NCI-H2196 (cell line): ENCODE results near the gene METTL3.

ENCODE experiments used
- DNase-seq: peaks from one replicate; lab custom pipeline; 2025; ENCODE audit not compliant: unreplicated experiment; lab: John Stamatoyannopoulos, UW

METTL3 gene

GRCh38 chr14:21476925-21477681 lies 34.0 kb downstream of the METTL3 start, which contains the start of the genes RAB2B and TOX4:
Gene RAB2B, minus strand, starts transcription at chr14:21476959. Its CDS starts 87 bp downstream, at chr14:21476872.
Gene TOX4, plus strand, starts transcription at chr14:21477195. Its CDS starts 84 bp downstream, at chr14:21477279.
- DNase-seq, result peak; percentile 95

DNA sequence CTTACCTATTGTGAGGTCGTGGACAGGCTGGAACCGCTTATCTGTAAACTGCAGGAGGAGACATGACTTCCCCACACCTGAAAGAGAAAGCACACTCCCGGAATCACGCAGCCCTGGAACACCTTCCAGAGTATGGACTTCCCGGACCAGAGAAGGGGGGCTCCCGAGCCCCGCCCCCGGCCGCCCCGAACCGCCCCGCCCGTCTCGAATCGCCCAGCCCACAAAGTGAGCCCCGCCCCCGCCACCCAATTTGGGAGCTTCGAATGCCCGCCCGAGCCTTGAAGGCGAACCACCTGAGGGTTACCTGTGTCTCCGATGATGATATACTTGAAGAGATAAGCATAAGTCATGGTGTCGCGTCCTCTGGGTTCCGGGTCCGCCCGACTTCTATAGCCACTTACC lies 34.6 kb downstream of the METTL3 start:
- peak; percentile 88 for DNase-seq

DNA sequence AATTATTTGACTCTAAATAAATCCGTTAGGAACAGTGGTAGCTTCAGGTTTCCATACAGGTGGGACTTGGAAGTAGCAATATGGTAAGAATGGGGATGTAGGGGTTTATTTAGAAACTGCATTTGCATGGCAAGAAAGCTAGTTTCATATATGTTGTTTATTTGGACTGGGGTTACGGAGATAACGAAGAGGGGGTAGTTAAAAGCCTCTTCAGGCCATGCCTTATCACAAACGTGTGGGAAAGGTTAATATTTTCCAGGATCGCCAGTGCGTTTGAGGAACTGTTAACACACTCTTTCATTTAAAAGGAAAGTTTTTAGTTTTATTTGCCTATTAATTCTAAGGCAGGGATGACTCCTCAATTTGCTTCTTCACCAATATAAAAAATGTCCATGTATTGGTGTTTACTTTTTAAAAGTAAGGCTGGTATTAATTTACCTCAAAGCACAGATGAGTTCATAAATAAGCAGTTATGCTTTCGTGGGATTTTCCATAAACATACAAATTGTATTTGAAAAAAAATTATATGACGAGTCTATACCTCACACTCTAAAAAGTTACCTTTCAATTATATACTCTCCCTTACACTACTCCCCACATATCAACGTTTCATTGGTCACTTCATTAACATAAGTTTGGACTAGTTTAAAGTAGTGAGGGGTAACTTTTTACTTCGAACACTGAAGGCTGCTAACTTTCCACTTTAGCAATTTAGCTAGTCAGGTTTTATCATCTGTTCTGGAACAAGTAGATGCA lies 35.2 kb downstream of the METTL3 start:
- no peak for DNase-seq

DNA sequence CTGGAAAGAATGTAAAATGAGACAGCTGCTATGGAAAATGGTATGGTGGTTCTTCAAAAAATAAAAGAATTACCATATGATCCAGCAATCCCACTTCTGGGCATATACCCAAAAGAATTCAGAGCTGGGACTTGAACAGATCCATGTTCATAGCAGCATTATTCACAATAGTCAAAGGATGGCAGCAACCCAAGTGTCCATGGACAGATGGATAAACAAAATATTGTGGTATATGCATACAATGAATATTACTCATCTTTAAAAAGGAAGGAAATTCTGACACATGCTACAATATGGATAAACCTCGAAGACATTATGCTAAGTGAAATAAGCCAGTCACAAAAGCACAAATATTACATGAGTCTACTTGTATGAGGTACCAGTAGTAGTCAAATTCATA lies 43.5 kb downstream of the METTL3 start:
- no peak for DNase-seq

DNA sequence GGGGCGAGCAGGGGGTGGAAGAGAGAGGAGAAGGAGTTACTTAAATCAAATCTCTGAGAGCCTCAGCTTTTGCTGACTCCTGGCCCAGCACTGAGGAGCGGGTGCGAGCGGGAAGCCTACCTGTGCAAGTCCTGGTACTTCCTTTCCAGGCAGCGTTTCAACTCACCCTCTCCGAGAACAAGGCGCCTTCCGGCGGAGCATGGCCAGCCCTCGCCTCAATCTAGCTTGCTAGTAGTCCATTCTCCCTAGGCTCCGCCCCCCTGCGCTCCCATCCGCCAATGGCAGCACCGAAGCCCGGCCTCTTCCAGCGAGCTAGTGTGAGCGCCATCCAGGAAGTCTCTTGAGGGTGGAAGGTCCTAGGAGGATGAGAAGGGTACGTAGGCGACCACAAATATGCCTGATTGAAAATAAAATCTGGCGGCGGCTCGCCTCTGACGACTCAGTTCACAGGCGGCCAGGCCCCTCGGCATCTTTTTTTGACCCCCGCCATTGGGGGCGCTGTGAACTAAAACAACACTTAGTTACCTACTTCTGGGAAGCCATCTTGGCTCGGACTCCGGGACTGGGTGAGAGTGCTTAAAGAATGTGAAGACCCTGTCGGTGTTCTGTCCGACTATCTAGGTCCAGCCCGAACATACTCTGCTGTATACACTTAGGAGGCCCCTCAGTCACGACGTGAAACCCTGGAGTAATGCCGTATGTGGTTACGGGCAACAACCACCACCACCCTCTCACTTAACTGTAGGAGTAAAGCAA lies 55.0 kb downstream of the METTL3 start, which contains the start of gene CHD8:
Gene CHD8 (minus strand): TSS at position 212 of the 756 bp plus-strand sequence. CDS start 24,480 bp downstream, outside the sequence.
- DNase-seq, result peak; percentile 99

- DNase-seq, result no peak
Observed at GRCh38 chr14:21455592-21455911, 55.6 kb downstream of the METTL3 start.

- no peak for DNase-seq
Observed at GRCh38 chr14:21454843-21455544, 56.1 kb downstream of the METTL3 start.

- DNase-seq, result no peak
Observed at GRCh38 chr14:21449899-21450216, 61.3 kb downstream of the METTL3 start.
